ENCODE data around the gene ZSWIM5. TPM values are rescaled to one million over a fixed set of nuclear protein-coding genes. Genes with fewer than 3 reads are reported as not detected.

Gene ZSWIM5
- total and polyA plus RNA-seq, 2 donors (not counting 1 experiment from before 2014, with no cell fraction given) = 0.36 to 1.7 TPM

DNA sequence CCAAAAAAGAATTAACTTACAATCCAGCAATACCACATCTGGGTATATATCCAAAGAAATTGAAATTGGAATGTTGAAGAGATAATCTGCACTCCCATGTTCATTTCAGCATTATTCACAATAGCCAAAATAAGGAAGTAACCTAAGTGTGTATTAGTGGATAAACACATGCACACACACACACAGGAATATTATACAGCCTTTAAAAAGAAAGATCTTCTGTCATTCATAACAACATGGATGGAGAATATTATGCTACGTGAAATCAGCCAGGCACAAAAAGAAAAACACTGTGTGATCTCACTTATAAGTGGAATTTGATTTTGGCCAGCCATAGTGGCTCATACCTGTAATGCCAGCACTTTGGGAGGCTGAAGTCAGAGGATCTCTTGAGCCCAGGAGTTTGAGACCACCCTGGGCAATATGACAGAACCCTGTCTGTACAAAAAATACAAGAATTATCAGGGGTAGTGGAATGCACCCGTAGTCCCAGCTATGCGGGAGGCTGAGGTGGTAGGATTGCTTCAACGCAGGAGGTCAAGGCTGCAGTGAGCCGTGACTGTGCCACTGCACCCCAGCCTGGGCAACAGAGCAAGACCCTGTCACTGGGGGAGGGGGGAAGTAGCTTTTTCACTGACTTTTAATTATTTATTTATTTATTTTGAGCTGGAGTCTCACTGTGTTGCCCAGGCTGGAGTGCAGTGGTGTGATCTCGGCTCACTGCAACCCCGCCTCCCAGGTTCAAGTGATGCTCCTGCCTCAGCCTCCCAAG is 210.8 kb downstream of the ZSWIM5 start:
- Histone ChIP-seq H3K79me2 (ENCODE audit: control insufficient read depth, insufficient read depth, low read length) (no peaks in the 10 kb centered on the region), H3K4me2 (replicated peaks; ENCODE audit: low read depth, low read length, poor library complexity, severe bottlenecking) (no peak overlapping the region), H2AFZ (ENCODE audit: insufficient read depth, low read depth, low read length, poor library complexity, severe bottlenecking) (no peak overlapping the region), H3K27me3 (replicated peaks in 1 of 4; ENCODE audit: control extremely low read depth in 1 of 4, control insufficient read depth in 3 of 4, insufficient read depth in 4 of 4, low read length in 3 of 4) (no peaks in the 10 kb centered on the region), H3K36me3 (replicated peaks in 1 of 2; ENCODE audit: control extremely low read depth in 1 of 2, control insufficient read depth in 1 of 2, extremely low read depth in 1 of 2, insufficient read depth in 2 of 2, low read length in 1 of 2) (no peaks in the 10 kb centered on the region), H3K9me3 (ENCODE audit: control extremely low read depth in 1 of 3, control insufficient read depth in 2 of 3, insufficient read depth in 1 of 3, low read length in 2 of 3) (no peaks in the 10 kb centered on the region), H3K27ac (ENCODE audit: low read length in 2 of 2) (no peak overlapping the region), H4K20me1 (ENCODE audit: control insufficient read depth, insufficient read depth, low read length, poor library complexity, severe bottlenecking) (no peaks in the 10 kb centered on the region), H3K4me3 (ENCODE audit: control extremely low read depth in 1 of 5, extremely low read depth in 1 of 5, insufficient read depth in 1 of 5, low read depth in 2 of 5, low read length in 4 of 5) (no peak overlapping the region), H3K4me1 (ENCODE audit: control insufficient read depth in 2 of 2, insufficient read depth in 2 of 2, low read length in 2 of 2) (no peaks in the 10 kb centered on the region), H3K9ac (ENCODE audit: low read length) (no peak overlapping the region)
- peaks cover under 1% of the 10 kb centered on the region for H3K4me1 Mint-ChIP-seq
- CTCF ChIA-PET = no interaction called here
- ATAC-seq (ENCODE audit: low read depth) = no peak
- 98% methylated on average over 5 of the region's 7 CpGs for WGBS (ENCODE audit: insufficient coverage)
- intact Hi-C loops (cut with micrococcal nuclease) = no loop called here
- no peak overlapping the region for H3K4me3 Mint-ChIP-seq
- POLR2A ChIA-PET = interaction anchor here (0.6 to 0.7 kb wide), 3 partner anchors 274 to 828 kb away, joined by 3 to 4 read pairs (median 3); no protein-coding TSS in a partner anchor
- no peak overlapping the region for H3K27ac Mint-ChIP-seq
- no peak for TF ChIP-seq EZH2 (IDR thresholded peaks at IDR 0.05; ENCODE audit: borderline replicate concordance, insufficient read depth, low read depth, low read length, poor library complexity, severe bottlenecking)
- TF ChIP-seq, protein P1, sequence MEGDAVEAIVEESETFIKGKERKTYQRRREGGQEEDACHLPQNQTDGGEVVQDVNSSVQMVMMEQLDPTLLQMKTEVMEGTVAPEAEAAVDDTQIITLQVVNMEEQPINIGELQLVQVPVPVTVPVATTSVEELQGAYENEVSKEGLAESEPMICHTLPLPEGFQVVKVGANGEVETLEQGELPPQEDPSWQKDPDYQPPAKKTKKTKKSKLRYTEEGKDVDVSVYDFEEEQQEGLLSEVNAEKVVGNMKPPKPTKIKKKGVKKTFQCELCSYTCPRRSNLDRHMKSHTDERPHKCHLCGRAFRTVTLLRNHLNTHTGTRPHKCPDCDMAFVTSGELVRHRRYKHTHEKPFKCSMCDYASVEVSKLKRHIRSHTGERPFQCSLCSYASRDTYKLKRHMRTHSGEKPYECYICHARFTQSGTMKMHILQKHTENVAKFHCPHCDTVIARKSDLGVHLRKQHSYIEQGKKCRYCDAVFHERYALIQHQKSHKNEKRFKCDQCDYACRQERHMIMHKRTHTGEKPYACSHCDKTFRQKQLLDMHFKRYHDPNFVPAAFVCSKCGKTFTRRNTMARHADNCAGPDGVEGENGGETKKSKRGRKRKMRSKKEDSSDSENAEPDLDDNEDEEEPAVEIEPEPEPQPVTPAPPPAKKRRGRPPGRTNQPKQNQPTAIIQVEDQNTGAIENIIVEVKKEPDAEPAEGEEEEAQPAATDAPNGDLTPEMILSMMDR (IDR thresholded peaks at IDR 0.05) = no peak
- no peak for DNase-seq
- no peaks in the 10 kb centered on the region for H3K9me3 Mint-ChIP-seq (ENCODE audit: insufficient read depth)
- peaks cover 3% of the 10 kb centered on the region for H3K27me3 Mint-ChIP-seq

DNA sequence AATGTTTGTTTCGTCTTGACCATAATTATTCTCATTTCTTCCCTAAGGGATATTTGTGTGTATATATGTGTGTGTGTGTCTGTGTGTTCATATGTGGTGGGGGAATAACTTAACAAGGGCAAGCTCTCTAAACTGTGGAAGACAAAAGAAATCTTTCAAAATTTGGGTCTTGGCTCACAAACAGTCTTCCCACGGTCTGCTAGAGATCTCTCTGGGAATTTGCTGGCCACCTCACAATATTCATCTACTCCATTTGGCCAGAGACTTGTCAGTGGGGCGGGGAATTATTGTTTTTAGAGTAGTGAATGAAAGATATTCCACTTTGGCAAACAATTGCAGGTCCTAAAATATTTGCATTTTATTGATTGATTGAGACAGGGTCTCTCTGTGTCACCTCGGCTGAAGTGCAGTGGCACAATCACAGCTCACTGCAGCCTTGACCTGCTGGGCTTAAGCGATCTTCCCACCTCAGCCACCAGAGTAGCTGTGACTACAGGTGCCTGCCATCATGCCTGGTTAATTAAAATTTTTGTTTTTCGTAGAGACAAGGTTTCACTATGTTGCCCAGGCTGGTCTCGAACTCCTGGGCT is 212.0 kb downstream of the ZSWIM5 start:
- Histone ChIP-seq H4K20me1 (ENCODE audit: control insufficient read depth, insufficient read depth, low read length, poor library complexity, severe bottlenecking) (no peaks in the 10 kb centered on the region), H3K79me2 (ENCODE audit: control insufficient read depth, insufficient read depth, low read length) (no peaks in the 10 kb centered on the region), H3K27me3 (replicated peaks in 1 of 4; ENCODE audit: control extremely low read depth in 1 of 4, control insufficient read depth in 3 of 4, insufficient read depth in 4 of 4, low read length in 3 of 4) (no peaks in the 10 kb centered on the region), H3K9ac (ENCODE audit: low read length) (no peak overlapping the region), H3K36me3 (replicated peaks in 1 of 2; ENCODE audit: control extremely low read depth in 1 of 2, control insufficient read depth in 1 of 2, extremely low read depth in 1 of 2, insufficient read depth in 2 of 2, low read length in 1 of 2) (no peaks in the 10 kb centered on the region), H3K9me3 (ENCODE audit: control extremely low read depth in 1 of 3, control insufficient read depth in 2 of 3, insufficient read depth in 1 of 3, low read length in 2 of 3) (no peaks in the 10 kb centered on the region), H3K4me3 (ENCODE audit: control extremely low read depth in 1 of 5, extremely low read depth in 1 of 5, insufficient read depth in 1 of 5, low read depth in 2 of 5, low read length in 4 of 5) (no peak overlapping the region), H2AFZ (ENCODE audit: insufficient read depth, low read depth, low read length, poor library complexity, severe bottlenecking) (no peak overlapping the region), H3K4me2 (replicated peaks; ENCODE audit: low read depth, low read length, poor library complexity, severe bottlenecking) (no peak overlapping the region), H3K4me1 (ENCODE audit: control insufficient read depth in 2 of 2, insufficient read depth in 2 of 2, low read length in 2 of 2) (no peaks in the 10 kb centered on the region), H3K27ac (ENCODE audit: low read length in 2 of 2) (no peak overlapping the region)
- TF ChIP-seq, protein P1 (IDR thresholded peaks at IDR 0.05) = no peak
- no peak for TF ChIP-seq EZH2 (IDR thresholded peaks at IDR 0.05; ENCODE audit: borderline replicate concordance, insufficient read depth, low read depth, low read length, poor library complexity, severe bottlenecking)
- WGBS (ENCODE audit: insufficient coverage) = 94% methylated on average over 2 of the region's 7 CpGs
- Mint-ChIP-seq H3K27ac (no peak overlapping the region), H3K4me3 (no peak overlapping the region), H3K27me3 (peaks cover 3% of the 10 kb centered on the region), H3K4me1 (no peaks in the 10 kb centered on the region), H3K9me3 (ENCODE audit: insufficient read depth) (no peaks in the 10 kb centered on the region)
- ATAC-seq (ENCODE audit: low read depth) = no peak
- ChIA-PET CTCF (no interaction called here), POLR2A (no interaction called here)
- DNase-seq = no peak
- intact Hi-C loops (cut with micrococcal nuclease) = no loop called here
